Astrocyte (in vitro differentiated cells and primary cell): ENCODE results near the gene KNSTRN. TPM values are rescaled to one million over a fixed set of nuclear protein-coding genes. Genes with fewer than 3 reads are reported as not detected.

Experiments used
- DNase-seq: peaks from one replicate; pipeline ENCODE4 v3.0.0-alpha.2; 2010; ENCODE audit warnings: low read depth
- FAIRE-seq: peaks from 2 replicates; lab custom pipeline; 2011; peaks lifted over from hg19 to GRCh38; lab: Jason Lieb, UNC
- H2AFZ ChIP-seq: 2 replicates; pipeline ENCODE4 v1.6.0; 2012; ENCODE audit warnings: low read depth, low read length, inconsistent platforms
- H3K27ac ChIP-seq: 2 replicates; pipeline ENCODE4 v1.5.1; 2011; ENCODE audit warnings: low read depth, low read length, inconsistent platforms
- H3K27me3 ChIP-seq: 2 replicates; pipeline ENCODE4 v1.6.0; 2011; ENCODE audit warnings: low read length, inconsistent platforms; ENCODE audit not compliant: insufficient read depth
- H3K36me3 ChIP-seq: 2 replicates; pipeline ENCODE4 v1.5.1; 2011; ENCODE audit warnings: low read length, inconsistent platforms; ENCODE audit not compliant: insufficient read depth
- H3K4me1 ChIP-seq: 2 replicates; pipeline ENCODE4 v1.5.1; 2011; ENCODE audit warnings: low read length, inconsistent platforms; ENCODE audit not compliant: insufficient read depth
- H3K4me2 ChIP-seq: 2 replicates; pipeline ENCODE4 v1.6.0; 2012; ENCODE audit warnings: low read length, inconsistent platforms
- H3K4me3 ChIP-seq: 2 replicates; pipeline ENCODE4 v1.5.1; 2011; ENCODE audit warnings: low read depth, mild to moderate bottlenecking, low read length, inconsistent platforms; ENCODE audit not compliant: insufficient read depth
- H3K79me2 ChIP-seq: 2 replicates; pipeline ENCODE4 v1.6.0; 2012; ENCODE audit warnings: mild to moderate bottlenecking, low read length, inconsistent platforms; ENCODE audit not compliant: insufficient read depth
- H3K9ac ChIP-seq: 2 replicates; pipeline ENCODE4 v1.6.0; 2012; ENCODE audit warnings: mild to moderate bottlenecking, low read length, inconsistent platforms
- H3K9me3 ChIP-seq: 2 replicates; pipeline ENCODE4 v1.5.1; 2012; ENCODE audit warnings: low read depth, mild to moderate bottlenecking, low read length, inconsistent platforms; ENCODE audit not compliant: insufficient read depth
- H4K20me1 ChIP-seq: 2 replicates; pipeline ENCODE4 v1.6.0; 2012; ENCODE audit warnings: low read length, inconsistent platforms; ENCODE audit not compliant: insufficient read depth
- H3K27ac Mint-ChIP-seq: one replicate; pipeline ENCODE4 v1.8.0; 2021; ENCODE audit warnings: mild to moderate bottlenecking, mixed read lengths; ENCODE audit not compliant: unreplicated experiment
- H3K27me3 Mint-ChIP-seq: one replicate; pipeline ENCODE4 v1.8.0; 2021; ENCODE audit warnings: low read depth, mixed read lengths; ENCODE audit not compliant: unreplicated experiment
- H3K36me3 Mint-ChIP-seq: one replicate; pipeline ENCODE4 v1.8.0; 2021; ENCODE audit warnings: low read depth, mixed read lengths; ENCODE audit not compliant: unreplicated experiment
- H3K4me1 Mint-ChIP-seq: one replicate; pipeline ENCODE4 v1.8.0; 2021; ENCODE audit warnings: low read depth, mixed read lengths; ENCODE audit not compliant: unreplicated experiment
- H3K4me3 Mint-ChIP-seq: one replicate; pipeline ENCODE4 v1.8.0; 2021; ENCODE audit warnings: mild to moderate bottlenecking, moderate library complexity, mixed read lengths; ENCODE audit not compliant: unreplicated experiment
- H3K9me3 Mint-ChIP-seq: one replicate; pipeline ENCODE4 v1.8.0; 2021; ENCODE audit warnings: mild to moderate bottlenecking, mixed read lengths; ENCODE audit not compliant: unreplicated experiment
- EZH2 ChIP-seq: IDR thresholded peaks from 2 replicates; pipeline ENCODE4 v1.6.1; 2012; ENCODE audit warnings: mild to moderate bottlenecking, low read length, inconsistent platforms; ENCODE audit not compliant: insufficient read depth
- total RNA-seq: library from RNA; stranded (reverse); gene quantifications from 2 replicates; pipeline ENCODE4 v1.2.1, GENCODE V29; 2021
- TF ChIP-seq, protein P1 (sequence below): IDR thresholded peaks from 2 replicates; pipeline ENCODE4 v1.5.1; 2011; ENCODE audit warnings: low read depth, mild to moderate bottlenecking, inconsistent platforms, low read length, moderate library complexity; ENCODE audit not compliant: insufficient read depth

KNSTRN gene
- total RNA-seq, 1 donor from 2014 or later: 37.8 TPM

DNA sequence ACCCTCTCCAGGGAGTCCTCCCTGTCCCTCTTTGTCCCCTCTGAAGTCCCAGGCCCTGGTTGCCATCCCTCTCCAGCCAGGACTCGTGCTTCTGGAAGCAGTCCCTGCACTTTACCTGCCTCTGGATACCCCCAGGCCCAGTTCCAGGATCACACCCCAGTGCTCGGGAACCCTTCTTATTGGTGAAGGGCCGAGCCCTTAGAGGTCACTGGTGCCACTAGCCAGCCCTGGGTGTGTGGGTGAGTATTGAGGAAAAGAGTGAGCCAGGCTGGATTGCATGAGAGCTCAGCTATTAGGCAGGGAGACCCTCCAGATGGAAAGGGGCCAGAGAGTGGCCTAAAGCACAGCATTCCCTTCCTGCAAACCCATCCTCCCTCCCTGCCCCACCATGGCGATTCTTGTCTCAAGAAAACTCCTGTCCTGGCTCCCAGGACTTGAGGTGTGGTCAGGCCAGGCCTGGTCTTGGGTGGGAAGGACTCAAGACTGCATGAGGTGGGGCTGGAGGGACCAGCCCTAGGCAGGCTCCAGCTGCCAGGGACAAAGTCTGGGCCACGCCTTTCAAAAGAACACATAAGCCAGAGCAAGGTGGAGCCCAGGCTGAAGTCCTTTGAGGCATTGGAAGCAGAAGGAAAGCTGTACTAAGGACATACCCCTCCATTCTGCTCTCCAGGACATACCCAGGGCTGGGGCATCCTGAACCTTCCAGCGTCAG lies 36.5 kb upstream of the KNSTRN start:
- Mint-ChIP-seq H3K27ac (no peak overlapping the region), H3K4me3 (no peak overlapping the region), H3K27me3 (peaks cover 25% of the 10 kb centered on the region), H3K4me1 (peaks cover 20% of the 10 kb centered on the region), H3K36me3 (no peaks in the 10 kb centered on the region), H3K9me3 (peaks cover 2% of the 10 kb centered on the region)
- Histone ChIP-seq H3K4me3 (no peak overlapping the region), H3K4me2 (no peak overlapping the region), H3K9ac (no peak overlapping the region), H4K20me1 (no peaks in the 10 kb centered on the region), H3K27me3 (no peaks in the 10 kb centered on the region), H3K4me1 (peaks cover 33% of the 10 kb centered on the region), H3K9me3 (no peaks in the 10 kb centered on the region), H2AFZ (no peak overlapping the region), H3K27ac (no peak overlapping the region), H3K79me2 (no peaks in the 10 kb centered on the region), H3K36me3 (no peaks in the 10 kb centered on the region)
- DNase-seq (no peak), FAIRE-seq (no peak)
- TF ChIP-seq, protein P1, sequence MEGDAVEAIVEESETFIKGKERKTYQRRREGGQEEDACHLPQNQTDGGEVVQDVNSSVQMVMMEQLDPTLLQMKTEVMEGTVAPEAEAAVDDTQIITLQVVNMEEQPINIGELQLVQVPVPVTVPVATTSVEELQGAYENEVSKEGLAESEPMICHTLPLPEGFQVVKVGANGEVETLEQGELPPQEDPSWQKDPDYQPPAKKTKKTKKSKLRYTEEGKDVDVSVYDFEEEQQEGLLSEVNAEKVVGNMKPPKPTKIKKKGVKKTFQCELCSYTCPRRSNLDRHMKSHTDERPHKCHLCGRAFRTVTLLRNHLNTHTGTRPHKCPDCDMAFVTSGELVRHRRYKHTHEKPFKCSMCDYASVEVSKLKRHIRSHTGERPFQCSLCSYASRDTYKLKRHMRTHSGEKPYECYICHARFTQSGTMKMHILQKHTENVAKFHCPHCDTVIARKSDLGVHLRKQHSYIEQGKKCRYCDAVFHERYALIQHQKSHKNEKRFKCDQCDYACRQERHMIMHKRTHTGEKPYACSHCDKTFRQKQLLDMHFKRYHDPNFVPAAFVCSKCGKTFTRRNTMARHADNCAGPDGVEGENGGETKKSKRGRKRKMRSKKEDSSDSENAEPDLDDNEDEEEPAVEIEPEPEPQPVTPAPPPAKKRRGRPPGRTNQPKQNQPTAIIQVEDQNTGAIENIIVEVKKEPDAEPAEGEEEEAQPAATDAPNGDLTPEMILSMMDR: no peak
- no peak for TF ChIP-seq EZH2

DNA sequence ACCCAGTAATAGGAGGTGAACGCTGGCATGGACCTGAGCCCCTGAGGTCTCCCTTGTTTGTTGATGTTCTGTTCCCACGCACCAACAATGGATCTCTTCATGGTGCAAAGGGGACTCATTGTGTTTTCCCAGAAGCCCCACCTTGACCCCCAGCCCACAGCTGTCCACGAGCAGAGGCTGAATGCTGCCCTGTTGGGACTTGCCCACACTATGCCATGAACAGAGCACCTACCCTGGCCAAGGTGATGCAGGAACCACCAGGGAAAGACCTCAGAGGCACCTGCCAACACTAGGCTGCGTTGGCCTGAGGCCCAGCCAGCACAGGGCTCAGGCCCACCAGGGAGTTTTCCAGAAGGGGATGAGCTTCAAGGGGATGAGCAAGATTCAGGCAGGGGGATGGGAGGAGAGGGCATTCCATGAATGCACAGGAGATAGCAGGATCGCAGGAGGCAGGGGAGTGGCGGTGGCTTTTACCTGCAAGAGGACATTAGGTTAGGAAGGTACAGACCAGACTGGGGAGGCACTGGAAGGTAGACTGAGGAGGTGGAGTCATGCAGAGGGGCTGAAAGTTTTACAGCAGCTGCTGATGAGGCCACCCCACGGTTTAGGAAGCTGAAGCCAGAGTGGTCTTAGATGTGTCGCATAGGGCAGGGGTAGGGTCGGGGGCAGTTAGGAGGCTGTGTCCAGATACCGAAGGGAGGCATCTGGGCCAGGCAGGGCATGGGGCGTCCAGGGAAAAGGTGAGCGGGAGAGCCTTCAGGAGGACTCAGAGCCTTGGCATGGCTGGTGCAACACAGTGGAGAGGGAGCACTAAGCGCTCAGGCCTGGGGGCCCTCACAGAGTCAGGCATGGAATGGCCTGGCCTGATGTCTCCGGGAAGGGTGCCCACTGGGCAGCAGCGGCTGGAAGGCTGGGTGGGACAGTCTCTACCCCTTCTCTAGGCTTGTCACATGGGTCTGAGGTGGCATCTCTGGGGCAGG lies 35.7 kb upstream of the KNSTRN start:
- TF ChIP-seq, protein P1: no peak
- TF ChIP-seq EZH2: no peak
- FAIRE-seq: no peak
- no peak overlapping the region for H3K27ac Mint-ChIP-seq
- H3K36me3 Mint-ChIP-seq: peaks cover 1% of the 10 kb centered on the region
- peaks cover 27% of the 10 kb centered on the region for H3K4me1 ChIP-seq
- H3K27me3 Mint-ChIP-seq: peaks cover 28% of the 10 kb centered on the region
- no peak overlapping the region for H3K4me3 Mint-ChIP-seq
- H3K36me3 ChIP-seq: no peaks in the 10 kb centered on the region
- DNase-seq: no peak
- H3K4me2 ChIP-seq: no peak overlapping the region
- no peaks in the 10 kb centered on the region for H4K20me1 ChIP-seq
- H3K9me3 ChIP-seq: no peaks in the 10 kb centered on the region
- no peak overlapping the region for H3K27ac ChIP-seq
- no peaks in the 10 kb centered on the region for H3K27me3 ChIP-seq
- H3K9me3 Mint-ChIP-seq: peaks cover 2% of the 10 kb centered on the region
- H3K9ac ChIP-seq: no peak overlapping the region
- H3K79me2 ChIP-seq: no peaks in the 10 kb centered on the region
- no peak overlapping the region for H3K4me3 ChIP-seq
- H2AFZ ChIP-seq: no peak overlapping the region
- H3K4me1 Mint-ChIP-seq: peaks cover 17% of the 10 kb centered on the region
